Neural crest cell (in vitro differentiated cells): ENCODE measurements around the gene SARM1. TPM values are rescaled to one million over a fixed set of nuclear protein-coding genes. Genes with fewer than 3 reads are reported as not detected.

Experiments
- DNase-seq: peaks from one replicate; pipeline ENCODE4 v3.0.0; 2021; ENCODE audit warnings: low read depth, mixed read lengths, low spot score
- H3K27ac Mint-ChIP-seq: one replicate; pipeline ENCODE4 v1.8.0; 2021; ENCODE audit warnings: mild to moderate bottlenecking, mixed read lengths; ENCODE audit not compliant: unreplicated experiment
- H3K27me3 Mint-ChIP-seq: 2 replicates; pipeline ENCODE4 v1.8.0; 2021; ENCODE audit warnings: low read depth, mild to moderate bottlenecking, mixed read lengths
- H3K36me3 Mint-ChIP-seq: 2 replicates; pipeline ENCODE4 v1.8.0; 2021; ENCODE audit warnings: low read depth, mild to moderate bottlenecking, mixed read lengths
- H3K4me1 Mint-ChIP-seq: 2 replicates; pipeline ENCODE4 v1.8.0; 2021; ENCODE audit warnings: mixed read lengths
- H3K4me3 Mint-ChIP-seq: one replicate; pipeline ENCODE4 v1.8.0; 2021; ENCODE audit warnings: mild to moderate bottlenecking, mixed read lengths
- H3K9me3 Mint-ChIP-seq: 2 replicates; pipeline ENCODE4 v1.8.0; 2021; ENCODE audit warnings: mixed read lengths
- CTCF ChIP-seq: fragments of 200-600 bp; sonication (generic); conservative IDR thresholded peaks from 2 replicates; pipeline ENCODE4 v1.5.0; 2021; ENCODE audit warnings: antibody characterized with exemption, mild to moderate bottlenecking
- total RNA-seq: library from RNA; stranded (reverse); gene quantifications from 2 replicates; pipeline ENCODE4 v1.2.1, GENCODE V29; 2021

The SARM1 gene
- total RNA-seq, 1 donor from 2014 or later, result 52.5 TPM

- no peak for DNase-seq
- Mint-ChIP-seq H3K27ac (no peak overlapping the region), H3K27me3 (peaks cover 15% of the 10 kb centered on the region), H3K36me3 (peaks cover 2% of the 10 kb centered on the region), H3K9me3 (no peaks in the 10 kb centered on the region), H3K4me3 (peak overlapping the region; percentile 18), H3K4me1 (peaks cover 31% of the 10 kb centered on the region)
- TF ChIP-seq CTCF, result no peak
Observed at GRCh38 chr17:28402224-28402630, 30.7 kb downstream of the SARM1 start.

- peaks cover 15% of the 10 kb centered on the region for H3K27me3 Mint-ChIP-seq
- peak overlapping the region; percentile 18 for H3K4me3 Mint-ChIP-seq
- DNase-seq, result no peak
- H3K4me1 Mint-ChIP-seq, result peaks cover 30% of the 10 kb centered on the region
- no peak for TF ChIP-seq CTCF
- H3K9me3 Mint-ChIP-seq, result no peaks in the 10 kb centered on the region
- H3K27ac Mint-ChIP-seq, result no peak overlapping the region
- peaks cover 2% of the 10 kb centered on the region for H3K36me3 Mint-ChIP-seq
Observed at GRCh38 chr17:28402844-28403243, 31.4 kb downstream of the SARM1 start.

- Mint-ChIP-seq H3K9me3 (no peaks in the 10 kb centered on the region), H3K4me3 (peak overlapping the region; percentile 94), H3K27ac (no peak overlapping the region), H3K36me3 (peaks cover 2% of the 10 kb centered on the region), H3K27me3 (peaks cover 22% of the 10 kb centered on the region), H3K4me1 (peaks cover 20% of the 10 kb centered on the region)
- no peak for TF ChIP-seq CTCF
- DNase-seq, result no peak
Observed at GRCh38 chr17:28404007-28404406, 32.5 kb downstream of the SARM1 start.

GRCh38 chr17:28404461-28404811, 32.9 kb downstream of the SARM1 start:
- DNase-seq, result no peak
- Mint-ChIP-seq H3K4me3 (peak overlapping the region; percentile 94), H3K27ac (no peak overlapping the region), H3K36me3 (peaks cover 2% of the 10 kb centered on the region), H3K4me1 (peaks cover 20% of the 10 kb centered on the region), H3K27me3 (peaks cover 23% of the 10 kb centered on the region), H3K9me3 (no peaks in the 10 kb centered on the region)
- TF ChIP-seq CTCF, result no peak

GRCh38 chr17:28404812-28405570, 33.5 kb downstream of the SARM1 start:
- peaks cover 29% of the 10 kb centered on the region for H3K27me3 Mint-ChIP-seq
- no peak for DNase-seq
- H3K4me3 Mint-ChIP-seq, result peak overlapping the region; percentile 94
- H3K9me3 Mint-ChIP-seq, result no peaks in the 10 kb centered on the region
- peaks cover 20% of the 10 kb centered on the region for H3K4me1 Mint-ChIP-seq
- peaks cover 2% of the 10 kb centered on the region for H3K36me3 Mint-ChIP-seq
- peak overlapping the region; percentile 50 for H3K27ac Mint-ChIP-seq
- TF ChIP-seq CTCF, result no peak
